Measurements from ENCODE around the gene ORM2. TPM values are rescaled to one million over a fixed set of nuclear protein-coding genes. Genes with fewer than 3 reads are reported as not detected.

ORM2 gene
- total and polyA plus RNA-seq, 2 of the 4 experiments (the other 2 are of a cell fraction) = not detected

DNA sequence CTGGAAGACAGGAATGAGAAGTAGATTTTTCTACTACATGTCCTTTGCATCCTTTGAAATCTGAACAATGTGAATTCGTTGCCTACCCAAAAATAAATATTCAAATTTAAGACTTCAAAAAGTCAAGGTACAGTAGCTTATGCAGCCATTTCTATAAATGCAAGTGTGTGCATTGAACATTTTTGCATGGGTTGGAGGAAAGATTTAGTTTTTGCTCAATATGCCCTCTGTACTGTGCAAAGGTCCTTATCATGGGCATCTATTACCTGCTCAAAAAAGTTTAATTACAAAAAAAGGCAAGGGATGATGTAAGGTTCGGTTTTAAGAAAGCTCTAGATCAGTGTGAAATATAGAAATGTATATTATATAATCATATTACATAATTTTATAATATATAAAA, 35.5 kb downstream of the ORM2 start:
- Histone ChIP-seq H3K4ac (ENCODE audit: low read depth, low read length) (no peak overlapping the region), H3K14ac (replicated peaks; ENCODE audit: low read depth, low read length) (no peak overlapping the region), H3K27ac (ENCODE audit: insufficient read depth, low read length) (no peak overlapping the region), H4K91ac (ENCODE audit: insufficient read depth, low read depth, low read length) (no peak overlapping the region), H2BK5ac (ENCODE audit: low read depth, low read length, poor library complexity, severe bottlenecking) (no peak overlapping the region), H3K4me3 (ENCODE audit: insufficient read depth, low read depth, low read length) (no peak overlapping the region), H3K9me1 (ENCODE audit: insufficient read depth, low read length) (peaks cover 20% of the 10 kb centered on the region), H2BK120ac (ENCODE audit: low read depth, low read length) (no peak overlapping the region), H3K56ac (ENCODE audit: extremely low read depth, insufficient read depth, low read length) (no peak overlapping the region), H2BK20ac (ENCODE audit: low read depth, low read length) (no peak overlapping the region), H3K23ac (ENCODE audit: low read depth, low read length) (no peak overlapping the region), H3K9me3 (ENCODE audit: control insufficient read depth, insufficient read depth, low read length) (no peaks in the 10 kb centered on the region), H2AK5ac (ENCODE audit: low read depth, low read length) (no peak overlapping the region), H3K4me2 (ENCODE audit: low read depth, low read length) (no peak overlapping the region), H4K20me1 (ENCODE audit: insufficient read depth, low read length) (no peaks in the 10 kb centered on the region; the same call in 1 of the 2 replicates), H3K27me3 (ENCODE audit: control insufficient read depth, insufficient read depth, low read length) (no peaks in the 10 kb centered on the region), H3K79me1 (ENCODE audit: low read depth in 1 of 2, low read length in 2 of 2) (peaks cover 6 to 13% of the 10 kb centered on the region in 2 experiments), H3K9ac (ENCODE audit: low read depth, low read length) (no peak overlapping the region), H4K8ac (ENCODE audit: low read depth in 2 of 2, low read length in 2 of 2) (no peak overlapping the region), H3K18ac (ENCODE audit: low read depth, low read length) (no peak overlapping the region), H2BK15ac (ENCODE audit: low read depth, low read length) (no peak overlapping the region), H4K5ac (ENCODE audit: low read depth, low read length) (no peak overlapping the region), H2AFZ (replicated peaks; ENCODE audit: low read length, poor library complexity) (no peak overlapping the region), H2AK9ac (replicated peaks; ENCODE audit: low read depth, low read length, poor library complexity) (no peak overlapping the region), H3K36me3 (ENCODE audit: control insufficient read depth, insufficient read depth, low read length) (peaks cover 49% of the 10 kb centered on the region), H3K4me1 (ENCODE audit: control insufficient read depth, insufficient read depth, low read length) (peaks cover 16% of the 10 kb centered on the region)
- ChIA-PET CTCF (interaction anchor here (1.1 kb wide), 1 partner anchor 14 kb away, joined by 6 read pairs; no protein-coding TSS in a partner anchor), POLR2A (ENCODE audit: unreplicated experiment) (no interaction called here)
- intact Hi-C loops (cut with micrococcal nuclease) (no loop called here), in situ Hi-C loops (cut with MboI; ENCODE audit: low sequenced_read_pairs) (no loop called here), dilution Hi-C loops (cut with HindIII; ENCODE audit: low sequenced_read_pairs, unreplicated experiment) (no loop called here)
- ATAC-seq (ENCODE audit: low read depth) (no peak), DNase-seq (no peak)
- WGBS, 2 experiments (ENCODE audit: extremely low coverage in 2 of 2, insufficient read length in 1 of 2) = no CpG with 5 or more reads among the region's 2 CpGs
- no TSS peak for BruUV-seq (replicated peaks)
- TF ChIP-seq CHD1 (IDR thresholded peaks at IDR 0.05; ENCODE audit: low read depth, low read length) (no peak), RFX5 (IDR thresholded peaks at IDR 0.05; ENCODE audit: low read depth, low read length) (no peak), MXI1 (IDR thresholded peaks at IDR 0.05; ENCODE audit: borderline replicate concordance, low read depth, low read length) (no peak), RAD21 (IDR thresholded peaks at IDR 0.05; ENCODE audit: low read length) (no peak)

All from IMR-90 (cell line).